Measurements from ENCODE around the gene CDIP1.

CDIP1 gene

DNA sequence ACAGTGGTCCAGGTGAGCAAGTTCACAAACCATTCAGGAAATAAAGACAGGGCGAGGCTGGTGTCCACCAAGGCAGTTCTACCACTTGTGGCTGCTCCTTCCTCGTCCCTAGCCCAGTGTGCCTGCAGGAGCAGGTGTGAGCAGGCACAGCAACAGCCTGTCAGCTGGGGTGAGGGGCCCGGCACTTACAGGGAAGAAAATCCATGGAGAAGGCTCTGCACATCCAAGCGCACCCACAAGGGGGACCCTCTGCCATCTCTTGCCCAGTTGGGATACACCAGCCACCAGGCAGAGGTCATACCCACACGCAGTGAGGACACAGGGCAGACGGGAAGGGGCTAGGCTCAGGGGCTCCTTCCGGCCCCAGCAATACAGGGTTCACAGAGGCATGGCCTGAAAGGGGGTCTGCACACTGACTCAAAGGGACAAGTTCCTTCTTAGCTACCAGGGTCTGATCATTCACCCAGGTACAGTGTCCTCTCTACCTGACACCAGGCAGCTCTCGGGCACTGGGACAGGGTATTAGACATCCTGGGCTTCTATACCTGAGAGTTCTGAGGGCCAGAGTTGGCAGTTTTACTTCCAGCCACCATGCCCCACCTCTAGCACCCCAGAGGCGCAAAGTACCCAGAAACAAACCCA, 27.0 kb downstream of the CDIP1 start:
- TF ChIP-seq, protein P1, sequence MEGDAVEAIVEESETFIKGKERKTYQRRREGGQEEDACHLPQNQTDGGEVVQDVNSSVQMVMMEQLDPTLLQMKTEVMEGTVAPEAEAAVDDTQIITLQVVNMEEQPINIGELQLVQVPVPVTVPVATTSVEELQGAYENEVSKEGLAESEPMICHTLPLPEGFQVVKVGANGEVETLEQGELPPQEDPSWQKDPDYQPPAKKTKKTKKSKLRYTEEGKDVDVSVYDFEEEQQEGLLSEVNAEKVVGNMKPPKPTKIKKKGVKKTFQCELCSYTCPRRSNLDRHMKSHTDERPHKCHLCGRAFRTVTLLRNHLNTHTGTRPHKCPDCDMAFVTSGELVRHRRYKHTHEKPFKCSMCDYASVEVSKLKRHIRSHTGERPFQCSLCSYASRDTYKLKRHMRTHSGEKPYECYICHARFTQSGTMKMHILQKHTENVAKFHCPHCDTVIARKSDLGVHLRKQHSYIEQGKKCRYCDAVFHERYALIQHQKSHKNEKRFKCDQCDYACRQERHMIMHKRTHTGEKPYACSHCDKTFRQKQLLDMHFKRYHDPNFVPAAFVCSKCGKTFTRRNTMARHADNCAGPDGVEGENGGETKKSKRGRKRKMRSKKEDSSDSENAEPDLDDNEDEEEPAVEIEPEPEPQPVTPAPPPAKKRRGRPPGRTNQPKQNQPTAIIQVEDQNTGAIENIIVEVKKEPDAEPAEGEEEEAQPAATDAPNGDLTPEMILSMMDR (IDR thresholded peaks at IDR 0.05), result peak; percentile 43; the same call in 1 of the 2 replicates

DNA sequence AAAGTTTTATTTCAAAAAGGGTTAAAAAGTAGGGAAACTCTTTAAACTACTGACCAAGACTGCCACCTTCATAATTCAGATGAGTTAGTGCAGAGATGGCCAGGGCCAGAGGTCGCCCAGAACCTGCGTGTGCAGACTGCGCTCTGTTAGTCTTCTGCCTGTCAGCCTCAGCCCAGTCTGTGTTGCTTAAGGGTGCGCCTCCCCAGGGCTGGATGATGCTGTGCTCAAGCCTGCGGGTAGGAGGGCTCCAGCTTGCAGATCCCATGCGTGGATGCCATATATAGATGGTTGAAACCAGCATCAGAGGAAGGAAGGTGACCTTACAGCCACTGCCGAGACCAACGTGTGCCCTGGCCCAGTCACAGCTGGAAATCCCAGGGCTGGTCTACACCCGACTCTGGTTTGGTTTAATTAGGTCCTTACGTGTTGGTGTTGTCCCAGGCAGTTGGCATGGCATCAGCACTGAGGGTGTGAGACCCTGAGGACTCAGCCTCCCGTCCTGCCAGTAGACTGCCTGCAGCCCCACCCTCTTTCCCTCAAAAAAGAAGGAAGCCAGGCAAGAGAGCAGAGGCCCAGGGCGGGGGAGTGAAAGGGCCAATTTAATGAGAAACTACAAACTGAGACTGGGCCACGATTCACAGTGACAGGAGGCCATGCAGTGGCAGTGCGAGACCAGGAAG, 27.7 kb downstream of the CDIP1 start:
- TF ChIP-seq, protein P1 (IDR thresholded peaks at IDR 0.05), result no peak

DNA sequence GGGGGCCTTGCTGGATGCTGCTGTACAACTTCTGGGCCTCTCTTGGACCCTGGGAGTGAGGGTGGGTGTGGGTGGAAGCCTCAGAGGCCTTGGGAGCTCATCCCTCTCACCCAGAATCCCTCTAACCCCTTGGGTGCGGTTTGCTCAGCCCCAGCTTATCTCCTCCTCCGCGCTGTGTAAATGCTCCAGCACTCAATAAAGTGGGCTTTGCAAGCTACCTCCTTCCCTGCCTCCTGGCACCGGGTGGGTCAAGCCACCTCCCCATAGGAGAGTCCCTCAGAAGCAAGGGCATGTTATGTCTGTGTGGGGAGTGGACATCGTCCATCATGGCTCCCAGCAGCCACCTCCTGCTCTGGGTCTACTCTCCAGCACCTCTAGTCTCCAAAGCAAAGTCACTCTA, 28.4 kb downstream of the CDIP1 start:
- TF ChIP-seq, protein P1 (IDR thresholded peaks at IDR 0.05), result no peak

DNA sequence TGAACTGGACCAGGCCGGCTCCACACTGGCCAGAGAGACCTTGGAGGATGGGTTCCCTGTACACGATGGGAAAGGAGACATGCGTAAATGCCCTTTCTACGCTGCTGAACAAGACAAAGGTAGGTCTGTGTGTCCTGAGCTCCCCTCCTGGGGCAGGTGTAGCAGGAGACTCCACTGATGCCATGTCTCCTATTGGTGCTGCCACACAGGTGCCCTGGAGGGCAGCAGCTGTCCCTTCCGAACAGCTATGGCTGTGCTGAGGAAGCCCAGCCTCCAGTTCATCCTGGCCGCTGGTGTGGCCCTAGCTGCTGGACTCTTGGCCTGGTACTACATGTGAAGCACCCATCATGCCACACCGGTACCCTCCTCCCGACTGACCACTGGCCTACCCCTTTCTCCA, 29.2 kb downstream of the CDIP1 start:
- TF ChIP-seq, protein P1 (IDR thresholded peaks at IDR 0.05), result no peak

DNA sequence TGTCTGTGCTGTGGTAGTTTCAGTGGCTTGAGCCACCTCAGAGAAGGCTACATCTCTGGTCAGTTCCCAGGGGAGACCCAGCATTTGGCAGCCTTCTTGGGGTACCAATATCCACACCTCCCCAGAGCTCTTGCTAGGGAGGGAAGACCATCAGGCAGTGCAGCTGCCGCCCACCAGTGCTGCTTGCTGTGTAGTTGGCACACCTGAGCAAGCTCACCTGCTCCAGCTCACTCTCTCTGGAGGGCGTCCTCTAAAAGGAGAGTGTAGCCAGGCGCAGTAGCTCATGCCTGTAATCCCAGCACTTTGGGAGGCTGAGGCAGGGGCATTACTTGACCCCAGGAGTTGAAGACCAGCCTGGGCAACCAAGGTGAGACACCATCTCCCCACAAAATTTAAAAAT, 29.8 kb downstream of the CDIP1 start:
- TF ChIP-seq, protein P1 (IDR thresholded peaks at IDR 0.05), result no peak

DNA sequence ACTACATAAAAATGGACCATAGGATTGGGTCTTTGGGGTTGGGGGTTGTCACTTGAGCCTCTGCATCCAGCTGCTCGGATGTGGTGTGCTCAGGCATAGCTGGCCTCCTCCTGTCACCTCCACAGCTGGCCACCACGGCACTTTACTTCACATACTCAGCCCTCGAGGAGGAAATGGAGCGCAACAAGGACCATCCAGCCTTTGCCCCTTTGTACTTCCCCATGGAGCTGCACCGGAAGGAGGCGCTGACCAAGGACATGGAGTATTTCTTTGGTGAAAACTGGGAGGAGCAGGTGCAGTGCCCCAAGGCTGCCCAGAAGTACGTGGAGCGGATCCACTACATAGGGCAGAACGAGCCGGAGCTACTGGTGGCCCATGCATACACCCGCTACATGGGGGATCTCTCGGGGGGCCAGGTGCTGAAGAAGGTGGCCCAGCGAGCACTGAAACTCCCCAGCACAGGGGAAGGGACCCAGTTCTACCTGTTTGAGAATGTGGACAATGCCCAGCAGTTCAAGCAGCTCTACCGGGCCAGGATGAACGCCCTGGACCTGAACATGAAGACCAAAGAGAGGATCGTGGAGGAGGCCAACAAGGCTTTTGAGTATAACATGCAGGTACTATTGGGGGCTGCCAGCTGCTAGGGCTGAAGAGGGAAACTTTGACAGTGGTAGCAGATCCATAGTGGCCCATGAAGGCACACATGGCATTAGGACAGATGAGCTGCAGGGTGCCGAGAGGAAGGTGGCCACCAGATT, 30.8 kb downstream of the CDIP1 start:
- TF ChIP-seq, protein P1 (IDR thresholded peaks at IDR 0.05), result no peak

DNA sequence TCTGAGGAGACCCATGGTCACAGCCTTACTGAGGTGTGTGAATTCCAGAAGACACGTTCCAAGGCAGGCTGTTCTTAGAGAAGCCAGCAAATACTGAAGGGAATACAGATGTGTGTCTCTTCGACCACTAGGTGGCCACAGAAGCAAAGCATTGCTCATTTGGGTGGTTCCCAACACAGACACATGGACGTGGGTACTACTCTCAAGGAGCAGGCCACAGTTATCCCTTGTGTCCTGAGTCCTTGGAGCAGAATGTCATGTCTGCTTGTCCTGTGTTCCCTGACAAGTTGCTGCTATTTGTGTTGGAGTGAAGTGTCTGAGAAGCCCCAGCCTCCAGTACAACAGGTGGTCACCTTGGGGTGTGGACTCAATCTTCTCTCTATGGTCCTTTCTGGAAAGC, 32.1 kb downstream of the CDIP1 start:
- TF ChIP-seq, protein P1 (IDR thresholded peaks at IDR 0.05), result peak; percentile 84

All from LNCAP (cell line).